Measurements from ENCODE around the gene RPH3AL.
"Not testable (repeated sequence)": the region's sequence is repeated elsewhere in the genome, so short reads cannot be mapped to it uniquely, and the experiment has no call there.

Gene RPH3AL

GRCh38 chr17:218432-219110, 134.0 kb downstream of the RPH3AL start:
- no peak for DNase-seq

GRCh38 chr17:216625-217024, 136.0 kb downstream of the RPH3AL start:
- DNase-seq: no peak

- DNase-seq: not testable (repeated sequence)
These were observed 136.8 kb downstream of the RPH3AL start for GRCh38 chr17:215563-216478.

- DNase-seq: no peak
These were observed 137.7 kb downstream of the RPH3AL start for GRCh38 chr17:214881-215331.

- no peak for DNase-seq
These were observed 139.1 kb downstream of the RPH3AL start for GRCh38 chr17:213286-214105.

GRCh38 chr17:210402-210801, 142.2 kb downstream of the RPH3AL start:
- DNase-seq: no peak

GRCh38 chr17:208429-208828, 144.2 kb downstream of the RPH3AL start:
- DNase-seq: no peak

GRCh38 chr17:207775-208174, 144.8 kb downstream of the RPH3AL start:
- DNase-seq: no peak

- DNase-seq: no peak
These were observed 145.6 kb downstream of the RPH3AL start for GRCh38 chr17:206941-207560.

- not testable (repeated sequence) for DNase-seq
These were observed 146.1 kb downstream of the RPH3AL start for GRCh38 chr17:206484-206883.

- no peak for DNase-seq
These were observed 146.8 kb downstream of the RPH3AL start for GRCh38 chr17:205817-206216.

- no peak for DNase-seq
These were observed 147.4 kb downstream of the RPH3AL start for GRCh38 chr17:205148-205669.

GRCh38 chr17:204427-205147, 148.0 kb downstream of the RPH3AL start:
- DNase-seq: no peak

- DNase-seq: no peak
These were observed 150.1 kb downstream of the RPH3AL start for GRCh38 chr17:202501-202951.

GRCh38 chr17:201736-202135, 150.9 kb downstream of the RPH3AL start:
- not testable (repeated sequence) for DNase-seq

- not testable (repeated sequence) for DNase-seq
These were observed 151.3 kb downstream of the RPH3AL start for GRCh38 chr17:201257-201656.

- DNase-seq: no peak
These were observed 152.0 kb downstream of the RPH3AL start for GRCh38 chr17:200586-200985.

GRCh38 chr17:199806-200545, 152.6 kb downstream of the RPH3AL start:
- DNase-seq: no peak

- no peak for DNase-seq
These were observed 153.4 kb downstream of the RPH3AL start for GRCh38 chr17:199191-199604.

GRCh38 chr17:198225-198624, 154.4 kb downstream of the RPH3AL start:
- not testable (repeated sequence) for DNase-seq

GRCh38 chr17:197352-197751, 155.3 kb downstream of the RPH3AL start:
- no peak for DNase-seq

Measured in activated CD4-positive, alpha-beta T cell treated with anti-CD3 and anti-CD28 coated beads for 1 hour (primary cell).